C4-2B (cell line): ENCODE measurements around the gene ULK1.
A peak's percentile ranks its signal among the peaks of the same experiment; 100 is the strongest.

ENCODE experiments used
- H3K27ac ChIP-seq: fragments of 450-650 bp; 2 replicates; pipeline ENCODE4 v1.5.1; 2017
- ZFX ChIP-seq: fragments of 450-650 bp; IDR thresholded peaks from 2 replicates; pipeline ENCODE4 v1.6.1; 2017
- TF ChIP-seq, protein P1 (sequence below): fragments of 450-650 bp; conservative IDR thresholded peaks from 2 replicates; pipeline ENCODE4 v1.5.1; 2017; ENCODE audit warnings: mild to moderate bottlenecking

Gene ULK1

DNA sequence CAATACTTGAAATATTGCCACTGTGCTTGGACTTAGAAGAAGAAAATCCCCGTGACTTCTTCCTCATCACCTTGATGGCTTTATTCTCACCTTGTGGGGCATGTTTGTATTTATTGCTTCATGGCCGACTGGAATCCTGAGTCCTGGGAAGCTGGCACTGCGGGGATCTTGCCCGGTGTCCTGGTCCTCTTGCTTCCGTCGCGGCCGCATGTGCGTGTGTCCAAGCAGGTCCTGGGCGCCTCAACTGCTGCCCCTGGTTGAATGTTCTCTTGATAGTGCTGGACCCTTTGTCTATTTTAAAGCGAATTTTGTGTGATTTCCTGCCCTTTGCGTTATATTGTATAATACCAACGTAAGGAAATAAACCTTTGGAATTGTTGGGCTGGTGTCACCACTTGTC lies 28.4 kb downstream of the ULK1 start:
- TF ChIP-seq ZFX, result no peak
- TF ChIP-seq, protein P1, sequence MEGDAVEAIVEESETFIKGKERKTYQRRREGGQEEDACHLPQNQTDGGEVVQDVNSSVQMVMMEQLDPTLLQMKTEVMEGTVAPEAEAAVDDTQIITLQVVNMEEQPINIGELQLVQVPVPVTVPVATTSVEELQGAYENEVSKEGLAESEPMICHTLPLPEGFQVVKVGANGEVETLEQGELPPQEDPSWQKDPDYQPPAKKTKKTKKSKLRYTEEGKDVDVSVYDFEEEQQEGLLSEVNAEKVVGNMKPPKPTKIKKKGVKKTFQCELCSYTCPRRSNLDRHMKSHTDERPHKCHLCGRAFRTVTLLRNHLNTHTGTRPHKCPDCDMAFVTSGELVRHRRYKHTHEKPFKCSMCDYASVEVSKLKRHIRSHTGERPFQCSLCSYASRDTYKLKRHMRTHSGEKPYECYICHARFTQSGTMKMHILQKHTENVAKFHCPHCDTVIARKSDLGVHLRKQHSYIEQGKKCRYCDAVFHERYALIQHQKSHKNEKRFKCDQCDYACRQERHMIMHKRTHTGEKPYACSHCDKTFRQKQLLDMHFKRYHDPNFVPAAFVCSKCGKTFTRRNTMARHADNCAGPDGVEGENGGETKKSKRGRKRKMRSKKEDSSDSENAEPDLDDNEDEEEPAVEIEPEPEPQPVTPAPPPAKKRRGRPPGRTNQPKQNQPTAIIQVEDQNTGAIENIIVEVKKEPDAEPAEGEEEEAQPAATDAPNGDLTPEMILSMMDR, result no peak
- H3K27ac ChIP-seq, result no peak overlapping the region

DNA sequence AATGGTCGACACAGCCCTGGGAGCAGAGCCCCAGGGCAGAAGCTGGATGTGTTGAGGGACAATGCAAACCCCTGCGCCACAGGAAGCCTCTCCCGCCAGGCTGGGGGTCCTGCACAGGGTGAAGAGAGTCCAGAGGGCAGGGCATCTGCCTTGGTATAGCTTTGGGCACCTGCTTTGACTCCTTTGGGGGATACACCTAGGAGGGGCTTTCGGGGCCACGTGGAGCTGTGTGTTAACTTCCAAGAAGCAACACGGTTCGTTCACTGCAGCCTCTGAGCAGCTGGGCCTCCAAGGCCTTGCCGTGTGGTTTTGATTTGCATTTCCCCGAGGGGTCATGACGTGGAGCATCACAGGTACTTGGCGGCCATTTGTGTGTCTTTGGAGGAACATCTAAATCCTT lies 28.8 kb downstream of the ULK1 start:
- no peak overlapping the region for H3K27ac ChIP-seq
- TF ChIP-seq, protein P1, result no peak
- TF ChIP-seq ZFX, result no peak

DNA sequence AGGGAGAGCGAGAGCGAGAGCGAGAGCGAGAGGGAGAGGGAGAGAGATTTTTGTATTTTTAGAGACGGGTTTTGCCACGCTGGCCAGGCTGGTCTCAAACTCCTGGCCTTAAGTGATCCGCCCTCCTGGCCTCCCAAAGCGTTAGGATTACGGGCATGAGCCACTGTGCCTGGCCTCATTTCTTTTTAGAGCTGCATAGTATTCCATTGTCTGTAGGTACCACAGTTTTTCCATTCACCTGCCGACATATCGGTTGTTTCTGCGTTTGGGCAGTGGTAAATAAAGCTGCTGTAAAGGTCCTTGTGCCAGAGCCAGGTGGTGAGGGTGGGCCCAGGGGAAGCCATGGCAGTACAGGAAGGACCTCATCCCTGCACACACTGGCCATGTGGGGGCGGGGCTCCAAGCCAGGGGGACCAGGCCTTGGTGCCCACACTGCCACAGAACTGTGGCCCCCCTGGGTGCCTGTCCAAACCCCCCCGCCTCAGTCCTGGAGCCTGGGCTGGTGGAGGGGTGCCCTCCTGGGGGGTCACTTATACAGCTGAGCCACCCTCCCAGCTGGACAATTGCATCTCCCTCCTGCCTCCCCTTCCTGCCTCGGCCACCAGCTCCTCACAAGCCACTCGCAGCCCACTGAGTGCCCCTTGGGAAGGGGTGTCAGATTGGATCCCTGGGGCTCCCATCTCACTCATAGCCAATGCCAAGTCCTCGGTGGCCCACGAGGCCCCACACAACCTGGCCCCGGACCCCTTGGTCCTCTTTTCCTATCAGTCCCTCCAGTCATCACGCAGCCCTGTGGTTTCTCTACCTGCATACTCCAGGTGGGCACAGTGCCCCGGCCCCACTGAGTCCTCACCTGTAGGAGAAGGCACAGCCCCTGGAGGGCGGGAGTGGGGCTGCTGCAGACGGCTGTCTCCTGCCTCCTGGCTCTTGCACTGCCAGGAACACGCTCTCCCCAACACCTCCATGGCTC lies 33.0 kb downstream of the ULK1 start:
- no peak overlapping the region for H3K27ac ChIP-seq
- TF ChIP-seq, protein P1, result no peak
- no peak for TF ChIP-seq ZFX

DNA sequence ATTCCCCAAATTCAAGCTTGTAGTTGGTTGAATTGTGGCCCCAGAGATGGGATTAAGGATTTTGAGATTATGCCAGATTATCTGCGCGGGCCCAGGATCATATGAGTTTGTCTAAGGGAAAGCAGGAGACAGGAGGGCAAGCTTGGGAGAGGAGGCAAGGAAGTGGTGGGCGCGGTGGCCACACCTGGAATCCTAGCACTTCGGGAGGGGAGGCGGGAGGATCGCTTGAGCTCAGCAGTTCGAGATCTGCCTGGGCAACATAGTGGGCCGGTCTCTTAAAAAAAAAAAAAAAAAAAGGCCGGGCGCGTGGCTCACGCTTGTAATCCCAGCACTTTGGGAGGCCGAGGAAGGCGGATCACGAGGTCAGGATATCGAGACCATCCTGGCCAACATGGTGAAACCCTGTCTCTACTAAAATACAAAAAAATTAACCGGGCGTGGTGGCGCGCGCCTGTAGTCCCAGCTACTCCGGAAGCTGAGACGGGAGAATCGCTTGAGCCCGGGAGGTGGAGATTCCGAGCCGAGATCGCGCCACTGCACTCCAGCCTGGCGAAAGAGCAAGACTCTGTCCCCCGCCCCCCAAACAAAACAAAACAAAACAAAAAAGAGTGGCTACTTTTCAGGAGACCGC lies 33.8 kb downstream of the ULK1 start:
- TF ChIP-seq, protein P1, result no peak
- TF ChIP-seq ZFX, result no peak
- H3K27ac ChIP-seq, result peak overlapping the region; percentile 86

DNA sequence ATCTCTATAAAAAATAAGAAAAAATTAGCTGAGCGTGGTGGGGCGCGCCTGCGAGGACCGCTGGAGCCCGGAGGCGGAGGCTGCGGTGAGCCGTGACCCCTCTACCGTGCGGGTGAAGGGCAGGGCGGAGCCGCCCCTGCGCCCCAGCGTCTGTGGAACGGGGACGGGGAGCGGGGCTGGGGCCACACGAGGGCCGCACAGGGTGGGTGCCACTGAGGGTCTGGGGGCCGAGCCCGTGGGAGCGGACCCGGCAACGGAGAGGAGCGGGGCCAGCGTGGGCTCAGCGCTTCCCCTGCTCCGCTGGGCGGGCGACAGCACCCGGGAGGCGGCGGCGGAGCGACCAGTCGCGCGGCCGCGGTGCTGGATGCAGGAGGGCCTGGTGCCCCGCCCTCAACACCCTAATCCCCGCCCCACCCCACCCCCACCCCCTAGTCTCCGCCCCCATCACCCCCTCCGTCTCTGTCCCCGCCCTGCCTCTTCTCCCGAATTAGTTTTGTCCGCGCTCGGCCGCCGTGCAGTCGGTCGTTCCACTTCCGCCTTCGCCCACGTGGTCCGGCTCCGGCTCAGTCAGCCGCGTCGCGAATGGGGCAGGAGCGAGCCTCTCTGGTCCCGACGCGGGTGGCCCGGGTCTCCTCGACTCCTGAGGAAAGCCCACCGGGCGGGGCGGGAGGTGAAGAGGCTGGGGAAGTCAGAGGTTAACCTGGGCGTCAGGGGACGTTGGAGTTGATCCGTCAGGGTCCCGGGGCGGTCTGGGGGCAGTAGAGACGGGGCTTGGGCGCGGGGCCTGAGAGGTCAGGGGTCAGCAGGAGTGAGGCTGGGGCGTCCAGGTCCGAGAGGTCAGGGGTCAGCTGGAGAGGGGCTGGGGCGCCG lies 34.5 kb downstream of the ULK1 start, which contains the start of gene PUS1:
Gene PUS1, plus strand, starts transcription at position 566 of the 870 bp plus-strand sequence. CDS start 447 bp downstream, outside the sequence.
- TF ChIP-seq, protein P1, result no peak
- no peak for TF ChIP-seq ZFX
- H3K27ac ChIP-seq, result peak within 1 kb of the TSS; percentile 86

DNA sequence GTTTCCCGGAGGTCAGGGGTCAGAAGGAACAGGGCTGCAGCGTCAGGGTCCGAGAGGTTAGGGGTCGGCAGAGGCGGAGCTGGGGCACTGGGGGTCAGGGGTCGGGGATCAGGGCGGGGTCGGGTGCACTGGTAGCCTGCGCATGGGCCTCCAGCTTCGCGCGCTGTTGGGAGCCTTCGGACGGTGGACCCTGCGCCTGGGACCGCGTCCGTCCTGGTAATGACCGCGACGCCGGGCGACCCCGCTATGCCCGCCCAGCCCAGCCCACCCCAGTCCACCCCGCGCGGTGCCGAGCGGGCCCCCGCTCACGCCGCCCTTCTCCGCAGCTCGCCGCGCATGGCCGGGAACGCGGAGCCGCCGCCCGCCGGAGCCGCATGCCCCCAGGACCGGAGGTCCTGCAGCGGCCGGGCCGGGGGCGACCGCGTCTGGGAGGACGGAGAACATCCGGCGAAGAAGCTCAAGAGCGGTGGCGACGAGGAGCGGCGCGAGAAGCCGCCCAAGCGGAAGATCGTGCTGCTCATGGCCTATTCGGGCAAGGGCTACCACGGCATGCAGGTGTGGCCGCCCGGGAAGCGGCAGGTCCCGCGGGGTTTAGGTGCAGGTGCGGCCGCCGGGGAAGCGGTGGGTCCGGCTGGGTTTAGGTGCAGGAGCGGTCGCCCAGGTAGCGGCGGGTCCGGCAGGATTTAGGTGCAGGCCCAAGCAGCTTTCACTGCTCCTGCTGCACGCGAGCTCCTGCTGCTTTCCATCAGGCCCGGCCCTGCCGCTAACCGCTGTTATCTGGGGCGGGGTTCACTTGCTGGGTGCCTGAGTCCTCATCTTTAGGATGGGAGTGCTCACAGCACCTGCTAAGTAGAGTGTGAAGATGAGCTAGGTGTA lies 35.4 kb downstream of the ULK1 start:
- H3K27ac ChIP-seq, result peak overlapping the region; percentile 86

More for the DNA sequence above, 35.4 kb downstream of the ULK1 start:
- TF ChIP-seq, protein P1, result no peak
- TF ChIP-seq ZFX, result peak; percentile 64; the same call in 1 of the 2 replicates
